Measurements from ENCODE around the gene GPHN.
"Not testable (repeated sequence)": the region's sequence is repeated elsewhere in the genome, so short reads cannot be mapped to it uniquely, and the experiment has no call there.

GPHN gene

DNA sequence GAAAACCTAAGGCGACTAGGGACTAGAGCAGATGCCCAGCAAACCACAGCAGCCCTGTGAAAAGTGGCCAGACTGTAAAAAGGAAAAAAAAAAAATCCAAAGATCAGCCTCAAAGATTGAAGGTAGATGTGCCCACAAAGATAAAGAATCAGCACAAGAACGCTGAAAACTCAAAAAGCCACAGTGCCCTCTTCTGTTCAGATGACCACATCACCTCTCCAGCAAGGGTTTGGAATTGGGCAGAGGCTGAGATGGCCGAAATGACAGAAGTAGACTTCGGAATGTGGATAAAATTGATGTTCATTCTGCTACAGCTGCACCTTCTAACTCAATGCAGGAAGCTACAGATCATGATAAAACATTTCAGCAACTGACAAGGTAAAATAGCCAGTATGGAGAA lies 154.4 kb downstream of the GPHN start:
- no peak for DNase-seq (ENCODE audit: low spot score)

DNA sequence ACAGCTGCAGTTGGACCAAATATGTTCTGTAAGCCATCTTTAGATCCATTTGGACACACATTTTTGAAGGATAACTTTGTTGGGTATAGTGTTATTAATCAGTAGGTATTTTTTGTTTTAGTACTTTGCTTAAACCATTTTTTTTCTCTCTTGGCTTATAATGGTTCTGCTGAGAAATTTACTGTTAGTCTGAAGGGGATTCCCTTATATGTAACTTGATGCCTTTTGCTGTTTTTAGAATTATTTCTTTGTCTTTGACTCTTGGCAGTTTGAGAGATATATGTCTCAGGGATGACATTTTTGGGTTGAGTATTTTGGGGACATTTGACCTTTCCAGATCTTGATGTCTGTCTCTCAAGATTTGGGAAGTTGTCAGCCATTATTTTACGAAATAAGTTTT lies 169.8 kb downstream of the GPHN start:
- DNase-seq (ENCODE audit: low spot score), result no peak

DNA sequence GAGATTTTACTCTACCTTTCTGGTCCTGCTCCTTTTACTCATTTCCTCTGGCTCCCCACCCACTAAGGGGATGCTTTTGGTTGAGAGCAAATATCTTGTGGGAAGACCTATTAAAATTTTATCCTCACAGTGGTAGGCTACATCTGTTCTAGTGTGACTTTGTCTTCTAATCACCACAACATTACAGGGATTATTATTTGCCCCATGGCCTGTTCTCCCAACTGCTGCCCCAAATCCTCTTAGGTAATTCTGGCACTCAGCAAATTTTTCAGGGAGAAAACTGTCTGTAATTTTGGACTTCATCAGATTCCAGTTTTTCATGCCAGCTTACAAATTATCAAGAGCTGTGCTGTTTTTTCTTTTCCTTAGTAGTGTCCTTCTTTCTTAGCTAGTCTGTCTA lies 172.3 kb downstream of the GPHN start:
- no peak for DNase-seq (ENCODE audit: low spot score)

DNA sequence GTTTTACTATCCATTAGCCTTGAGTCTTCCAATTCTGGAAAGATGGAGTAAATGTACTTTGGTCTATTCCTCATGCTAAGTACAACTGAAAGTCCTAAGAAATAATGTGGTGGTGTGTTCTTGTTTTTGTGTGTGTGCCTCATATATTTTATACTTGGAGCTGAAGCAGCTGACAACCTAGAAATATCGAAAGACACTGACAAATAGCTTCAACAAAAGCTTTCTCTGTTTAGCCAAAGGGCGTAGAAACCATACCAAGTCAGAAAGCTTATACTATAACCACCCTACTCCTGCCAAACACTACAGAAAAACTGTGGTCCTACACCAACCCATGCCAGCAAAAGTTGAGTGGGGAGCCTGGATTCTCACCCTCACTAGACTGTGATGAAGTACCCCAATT lies 188.4 kb downstream of the GPHN start:
- DNase-seq (ENCODE audit: low spot score), result no peak

DNA sequence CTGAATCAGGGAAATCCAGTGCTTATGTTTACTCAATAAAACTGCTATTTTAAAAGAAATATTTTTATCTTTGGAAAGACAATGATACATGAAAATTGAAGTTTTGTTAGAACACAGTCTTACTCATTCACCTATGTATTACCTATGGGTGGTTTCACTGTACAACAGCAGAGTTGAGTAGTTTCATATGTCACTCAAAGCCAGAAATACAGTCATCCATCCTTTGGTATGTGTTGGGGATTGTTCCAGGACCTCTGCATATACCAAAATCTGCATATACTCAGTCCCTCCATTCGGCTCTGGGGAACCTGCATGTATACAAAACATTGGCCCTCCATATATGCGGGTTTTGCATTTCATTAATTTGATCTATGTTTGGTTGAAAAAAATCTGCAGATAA lies 190.6 kb downstream of the GPHN start:
- DNase-seq (ENCODE audit: low spot score), result no peak

DNA sequence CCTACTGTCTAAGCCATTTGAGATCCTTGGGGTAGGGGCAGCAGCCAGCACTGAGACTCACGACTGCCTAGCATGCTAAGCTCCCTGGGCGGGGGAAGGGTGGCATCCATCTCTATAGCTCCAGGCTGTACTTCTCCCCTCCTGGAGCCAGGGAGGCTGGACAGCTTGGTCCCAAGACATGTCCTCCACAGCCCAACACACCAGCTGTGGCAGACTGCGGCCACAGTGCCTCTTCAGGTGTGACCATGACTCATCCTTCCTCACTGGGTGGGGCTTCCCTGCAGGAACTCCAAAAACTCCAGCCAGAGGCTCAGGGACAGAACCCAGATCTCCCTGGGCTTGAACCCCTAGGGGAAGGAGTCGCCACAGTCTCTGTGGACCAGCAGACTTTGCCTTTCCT lies 193.9 kb downstream of the GPHN start:
- DNase-seq (ENCODE audit: low spot score), result no peak

DNA sequence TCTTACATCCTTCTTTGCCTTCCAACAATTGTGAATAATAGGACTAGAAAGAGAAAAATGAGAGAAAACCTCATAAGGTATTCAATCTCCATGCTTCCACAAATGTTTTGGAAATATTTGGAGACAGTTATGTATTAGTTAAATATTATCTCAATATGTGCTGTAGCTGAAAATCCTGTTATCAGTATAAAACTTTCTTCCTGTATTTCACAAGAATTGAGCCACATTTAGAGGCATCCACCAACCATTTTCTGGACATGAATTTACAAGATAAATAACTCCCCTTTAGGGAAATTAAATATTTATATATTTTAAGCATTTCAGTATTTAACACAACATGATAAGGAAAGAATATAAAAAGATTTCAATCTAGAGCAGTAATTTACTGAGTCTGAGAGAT lies 200.3 kb downstream of the GPHN start:
- DNase-seq (ENCODE audit: low spot score), result no peak

DNA sequence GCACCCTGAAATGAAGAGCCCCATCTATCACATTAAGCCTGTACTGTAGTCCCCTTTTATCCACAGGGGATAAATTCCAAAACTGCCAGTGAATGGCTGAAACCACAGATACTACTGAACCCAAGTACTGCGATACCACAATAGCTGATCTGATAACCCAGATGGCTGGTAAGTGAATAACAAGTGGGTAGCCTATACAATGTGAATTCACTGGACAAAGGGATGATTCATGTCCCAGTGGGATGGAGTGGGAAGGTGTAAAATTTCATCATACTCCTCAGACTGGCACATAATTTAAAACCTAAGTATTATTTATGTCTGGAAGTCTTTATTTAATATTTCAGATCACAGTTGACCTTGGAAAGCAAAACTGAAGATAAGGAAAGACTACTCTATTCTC lies 201.3 kb downstream of the GPHN start:
- no peak for DNase-seq (ENCODE audit: low spot score)

DNA sequence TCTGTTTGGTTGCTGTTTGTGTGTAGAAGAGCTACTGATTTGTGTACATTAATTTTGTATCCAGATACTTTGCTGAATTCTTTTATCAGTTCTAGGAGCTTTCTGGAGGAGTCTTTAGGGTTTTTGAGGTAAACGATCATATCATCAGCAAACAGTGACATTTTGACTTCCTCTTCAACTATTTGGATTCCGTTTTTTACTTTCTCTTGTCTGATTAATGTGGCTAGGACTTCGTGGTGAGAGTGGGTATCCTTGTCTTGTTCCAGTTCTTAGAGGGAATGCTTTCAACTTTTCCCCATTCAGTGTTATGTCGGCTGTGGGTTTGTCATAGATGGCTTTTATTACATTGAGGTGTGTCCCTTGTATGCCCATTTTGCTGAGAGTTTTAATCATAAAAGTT lies 206.3 kb downstream of the GPHN start:
- not testable (repeated sequence) for DNase-seq (ENCODE audit: low spot score)

DNA sequence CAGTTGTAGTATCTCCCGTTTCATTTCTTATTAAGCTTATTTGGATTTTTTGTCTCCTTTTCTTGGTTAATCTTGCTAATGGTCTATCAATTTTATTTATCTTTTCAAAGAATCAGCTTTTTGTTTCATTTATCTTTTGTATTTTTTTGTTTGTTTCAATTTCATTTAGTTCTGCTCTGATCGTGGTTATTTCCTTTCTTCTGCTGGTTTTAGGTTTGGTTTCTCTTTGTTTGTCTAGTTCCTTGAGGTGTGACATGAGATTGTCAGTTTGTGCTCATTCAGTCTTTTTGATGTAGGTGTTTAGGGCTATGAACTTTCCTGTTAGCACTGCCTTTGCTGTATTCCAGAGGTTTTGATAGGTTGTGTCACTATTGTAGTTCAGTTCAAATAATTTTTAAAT lies 207.4 kb downstream of the GPHN start:
- not testable (repeated sequence) for DNase-seq (ENCODE audit: low spot score)

DNA sequence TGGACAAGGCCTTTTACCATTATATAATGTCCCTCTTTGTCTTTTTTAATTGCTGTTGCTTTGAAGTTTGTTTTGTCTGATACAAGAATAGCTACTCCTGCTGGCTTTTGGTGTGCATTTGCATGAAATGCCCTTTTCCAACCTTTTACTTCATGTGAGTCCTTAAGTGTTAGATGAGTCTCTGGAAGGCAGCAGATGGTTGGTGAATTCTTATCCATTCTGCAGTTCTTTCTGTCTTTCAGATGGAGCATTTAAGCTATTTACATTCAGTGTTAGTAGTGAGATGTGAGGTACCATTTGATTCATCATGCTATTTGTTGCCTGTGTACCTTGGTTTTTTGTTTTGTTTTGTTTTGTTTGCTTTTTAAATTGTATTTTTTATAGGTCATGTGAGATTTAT lies 208.3 kb downstream of the GPHN start:
- no peak for DNase-seq (ENCODE audit: low spot score)

DNA sequence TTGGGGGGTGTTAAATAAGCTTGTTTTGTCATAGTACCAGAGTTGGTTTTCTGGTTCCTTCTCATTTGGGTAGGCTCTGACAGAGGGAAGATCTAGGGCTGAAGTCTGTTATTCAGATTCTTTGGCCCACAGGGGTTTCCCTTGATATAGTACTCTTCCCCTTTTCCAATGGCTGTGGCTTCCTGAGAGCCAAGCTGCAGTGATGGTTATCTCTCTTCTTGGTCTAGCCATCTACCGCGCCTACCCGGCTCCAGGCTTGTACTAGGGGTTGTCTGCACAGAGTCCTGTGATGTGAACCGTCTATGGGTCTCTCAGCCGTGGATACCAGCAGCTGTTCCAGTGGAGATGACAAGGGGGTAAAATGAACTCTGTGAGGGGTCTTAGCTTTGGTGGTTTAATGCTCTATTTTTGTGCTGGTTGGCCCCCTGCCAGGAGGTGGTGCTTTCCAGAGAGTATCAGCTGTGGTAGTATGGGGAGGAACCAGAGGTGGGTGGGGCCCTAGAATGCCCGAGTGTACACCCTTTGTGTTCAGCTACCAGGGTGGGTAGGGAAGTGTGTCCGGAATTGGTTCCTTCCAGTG lies 209.7 kb downstream of the GPHN start:
- DNase-seq (ENCODE audit: low spot score), result no peak

DNA sequence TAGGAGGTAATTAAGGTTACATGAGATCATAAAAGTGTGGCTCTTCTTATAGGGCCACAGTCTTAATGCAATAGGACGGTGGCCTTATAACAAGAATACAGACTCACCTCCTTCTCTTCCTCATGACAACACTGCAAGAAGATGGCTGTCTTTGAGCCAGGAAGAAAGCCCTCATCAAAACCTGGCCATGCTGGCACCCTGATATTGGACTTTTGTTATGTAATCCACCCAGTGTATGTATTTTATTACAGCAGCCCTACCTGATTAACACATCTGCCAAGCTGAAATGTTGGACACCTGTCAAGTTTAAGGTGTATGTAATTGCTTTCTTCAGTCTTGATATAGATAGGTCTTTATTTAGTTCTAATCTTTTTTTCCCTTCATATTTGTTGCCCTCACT lies 217.0 kb downstream of the GPHN start:
- DNase-seq (ENCODE audit: low spot score), result no peak

DNA sequence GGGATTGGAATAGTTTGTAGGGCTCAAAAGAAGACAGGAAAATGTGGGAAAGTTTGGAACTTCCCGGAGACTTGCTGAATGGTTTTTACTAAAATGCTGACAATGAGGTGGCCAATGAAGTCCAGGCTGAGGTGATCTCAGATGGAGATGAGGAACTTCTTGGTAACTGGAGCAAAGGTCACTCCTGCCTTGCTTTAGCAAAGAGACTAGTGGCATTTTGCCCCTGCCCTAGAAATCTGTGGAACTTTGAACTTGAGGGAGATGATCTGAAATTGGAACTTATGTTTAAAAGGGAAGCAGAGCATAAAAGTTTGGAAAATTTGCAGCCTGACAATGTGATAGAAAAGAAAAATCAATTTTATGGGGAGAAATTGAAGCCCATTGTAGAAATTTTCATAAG lies 223.4 kb downstream of the GPHN start:
- not testable (repeated sequence) for DNase-seq (ENCODE audit: low spot score)

DNA sequence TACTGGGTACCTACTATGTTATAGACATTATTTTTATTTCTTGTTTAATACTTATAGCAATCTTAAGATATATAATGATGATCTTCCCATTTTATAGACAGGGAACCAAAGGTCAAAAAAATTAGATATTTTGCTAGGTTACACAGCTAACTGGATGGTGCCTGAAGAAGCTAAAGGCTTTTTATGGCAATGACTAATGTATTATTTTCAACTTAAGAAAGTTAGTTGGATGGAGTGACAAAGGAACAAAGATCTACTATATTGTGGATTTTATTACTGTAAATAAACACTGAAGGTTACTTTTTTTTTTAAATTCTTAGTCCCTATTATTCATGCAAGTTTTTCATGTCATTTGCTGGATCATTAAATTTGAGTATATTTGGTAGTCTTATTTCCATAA lies 227.9 kb downstream of the GPHN start:
- no peak for DNase-seq (ENCODE audit: low spot score)

DNA sequence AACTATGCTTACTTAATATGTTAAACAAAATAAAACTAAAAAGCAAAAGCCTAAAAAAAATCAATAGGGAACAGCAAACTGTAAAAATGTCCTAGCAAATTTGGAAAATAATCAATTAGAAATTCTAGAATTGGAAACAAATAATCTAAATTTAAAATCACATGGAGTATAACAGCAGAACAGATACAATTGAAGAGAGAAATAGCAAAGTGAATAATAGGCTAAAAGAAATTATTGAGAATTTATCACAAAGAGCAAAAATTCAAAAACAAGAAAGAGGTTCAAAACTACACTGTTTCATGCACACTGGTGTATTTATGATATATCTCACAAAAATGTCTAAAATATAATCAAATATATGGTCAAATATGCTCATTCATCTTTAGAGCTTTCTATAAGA lies 231.9 kb downstream of the GPHN start:
- DNase-seq (ENCODE audit: low spot score), result no peak

DNA sequence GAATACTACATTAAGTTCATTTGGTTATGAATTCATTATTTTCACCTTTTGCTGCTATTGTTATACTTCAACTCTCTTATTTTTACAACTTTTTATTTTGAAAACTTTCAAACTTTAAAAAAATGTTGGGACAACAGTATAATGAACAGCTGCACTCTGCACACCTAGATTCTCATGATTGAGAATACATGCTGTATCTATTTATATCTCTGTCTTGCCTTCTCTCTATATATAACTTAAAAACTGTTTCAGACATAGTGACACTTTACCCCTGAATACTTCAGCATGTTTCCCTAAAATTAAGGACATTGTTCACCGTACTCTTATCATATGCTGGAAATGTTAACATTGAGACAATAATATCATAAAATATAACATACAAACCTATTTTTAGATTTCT lies 237.1 kb downstream of the GPHN start:
- no peak for DNase-seq (ENCODE audit: low spot score)

DNA sequence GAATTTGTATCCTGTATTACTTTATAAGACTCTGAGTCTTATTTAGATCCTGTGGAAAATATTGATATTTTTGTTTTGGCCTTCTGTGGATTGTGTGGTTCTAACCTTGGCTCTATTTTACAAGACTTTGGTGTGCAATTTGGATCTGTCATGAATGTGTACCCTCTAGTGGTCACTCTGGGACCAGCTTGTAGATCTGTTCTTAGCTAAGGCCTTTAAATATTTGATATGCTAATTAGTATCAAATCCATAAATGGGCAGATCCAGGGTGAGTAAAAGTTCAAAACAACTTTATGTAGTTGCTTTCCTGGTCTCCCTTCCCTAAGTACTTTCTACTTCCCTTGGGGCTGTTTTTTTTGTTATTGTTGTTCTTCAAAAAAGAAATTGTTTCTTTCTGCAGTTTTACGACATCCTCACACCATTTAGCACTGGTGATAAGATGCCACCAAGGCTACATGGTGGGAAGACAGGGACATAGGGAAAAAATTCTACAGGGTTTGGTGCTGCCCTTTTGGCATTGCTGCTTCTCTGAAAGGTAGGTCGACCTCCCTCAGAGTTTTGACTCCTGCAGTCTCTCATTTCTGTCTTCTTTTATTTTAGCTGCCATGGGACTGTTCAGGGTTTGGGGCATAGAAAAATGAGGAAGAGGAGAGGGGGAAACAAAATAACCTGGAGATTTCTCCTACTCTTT lies 238.5 kb downstream of the GPHN start:
- DNase-seq (ENCODE audit: low spot score), result peak; percentile 28

DNA sequence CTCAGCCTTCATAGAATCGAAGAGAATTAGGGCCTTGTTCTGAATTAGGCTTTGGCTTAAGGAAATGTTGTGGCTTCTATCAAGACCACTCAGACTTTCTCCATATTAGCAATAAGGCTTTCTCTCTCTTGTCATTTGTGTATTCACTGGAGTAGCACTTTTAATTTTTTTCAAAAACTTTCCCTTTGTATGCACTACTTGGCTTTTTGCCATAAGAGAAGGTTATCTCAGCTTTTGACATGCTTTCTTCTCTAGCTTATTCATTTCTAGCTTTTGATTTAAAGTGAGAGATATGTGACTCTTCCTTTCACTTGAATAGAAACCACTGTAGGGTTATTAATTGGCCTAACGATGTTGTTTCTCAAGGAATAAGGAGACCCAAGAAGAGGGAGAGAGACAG lies 244.2 kb downstream of the GPHN start:
- no peak for DNase-seq (ENCODE audit: low spot score)

DNA sequence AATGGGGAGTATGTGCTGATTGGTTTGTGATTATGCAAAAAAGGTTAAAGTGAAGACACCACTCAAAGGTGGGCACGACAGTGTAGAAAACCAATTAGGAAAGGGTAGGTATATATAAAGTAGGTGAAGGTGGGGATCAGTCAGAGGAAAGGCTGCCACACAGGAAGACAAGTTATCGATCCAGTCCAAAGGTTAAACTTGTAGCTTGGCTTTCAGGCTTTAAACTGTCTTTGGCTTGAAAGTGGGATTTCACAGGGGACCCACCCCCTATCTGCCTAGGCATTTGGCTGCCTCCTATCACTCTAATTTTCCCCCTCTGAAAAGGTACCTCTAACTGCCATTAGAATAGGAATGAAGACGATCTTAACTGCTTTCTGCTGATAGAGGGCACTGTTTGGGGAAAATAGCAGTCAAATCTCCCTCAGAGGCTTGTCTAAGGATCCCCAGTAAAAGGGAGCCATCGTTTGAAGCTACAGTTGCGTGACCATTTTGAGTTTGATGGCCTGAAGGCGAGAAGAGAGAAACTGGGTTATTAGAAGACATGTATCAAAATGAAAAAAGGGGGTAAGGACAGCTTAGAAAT lies 250.2 kb downstream of the GPHN start:
- peak; percentile 23 for DNase-seq (ENCODE audit: low spot score)

DNA sequence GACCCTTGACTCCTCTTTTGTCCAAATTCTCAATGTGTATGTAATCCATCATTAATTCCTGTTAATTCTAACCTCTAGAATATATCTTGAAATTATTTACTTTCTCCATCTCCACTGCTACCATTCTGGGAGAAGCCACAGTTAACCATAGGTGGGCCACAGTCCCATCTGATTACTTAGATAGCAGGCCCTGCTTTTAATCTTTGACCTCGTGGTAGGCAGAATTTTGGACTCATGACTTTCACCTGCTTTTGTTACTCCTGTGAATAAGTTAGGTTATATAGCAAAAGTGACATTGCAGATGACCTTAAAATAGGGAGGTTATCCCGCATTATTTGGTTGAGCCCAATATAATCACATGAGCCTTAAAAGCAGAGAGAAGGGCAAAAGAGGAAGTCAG lies 264.2 kb downstream of the GPHN start:
- no peak for DNase-seq (ENCODE audit: low spot score)

DNA sequence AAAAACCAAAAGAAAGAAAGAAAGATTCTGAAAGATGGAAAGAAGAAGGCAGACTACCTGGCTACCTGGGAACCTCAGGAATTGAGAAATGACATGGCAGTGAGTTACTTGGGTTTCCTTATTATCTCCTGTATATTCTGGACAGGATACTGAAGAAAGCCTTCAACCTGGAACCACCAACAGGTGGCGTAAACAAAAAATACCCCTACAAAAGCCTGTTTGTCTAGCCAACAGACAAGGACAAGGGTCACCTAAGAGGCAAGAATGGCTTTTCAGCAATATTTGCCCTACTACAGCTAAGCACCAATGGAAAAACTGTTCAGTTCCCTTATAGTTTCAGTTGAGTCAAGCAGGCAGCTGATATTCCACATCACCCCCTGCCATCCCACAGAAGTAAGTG lies 274.9 kb downstream of the GPHN start:
- peak; percentile 9 for DNase-seq (ENCODE audit: low spot score)

DNA sequence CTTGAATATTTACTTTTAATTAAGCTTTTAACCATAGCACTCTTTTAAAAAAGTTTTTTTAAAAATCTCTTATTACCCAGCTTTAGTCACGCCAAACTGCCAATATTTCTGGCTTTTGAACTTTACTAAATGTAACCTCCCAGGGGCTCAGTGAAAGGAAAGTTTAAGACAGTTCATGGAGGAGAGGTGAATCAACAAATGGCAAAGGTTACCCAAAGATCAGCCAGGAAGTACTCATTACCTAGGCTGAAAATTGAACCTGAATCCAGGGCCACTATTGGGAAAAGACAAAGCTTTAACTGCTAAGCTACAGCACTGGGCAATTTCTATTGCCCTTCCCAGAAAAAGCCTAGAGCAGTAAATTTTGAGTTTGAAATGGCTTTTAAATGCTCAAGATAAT lies 282.2 kb downstream of the GPHN start:
- DNase-seq (ENCODE audit: low spot score), result no peak

DNA sequence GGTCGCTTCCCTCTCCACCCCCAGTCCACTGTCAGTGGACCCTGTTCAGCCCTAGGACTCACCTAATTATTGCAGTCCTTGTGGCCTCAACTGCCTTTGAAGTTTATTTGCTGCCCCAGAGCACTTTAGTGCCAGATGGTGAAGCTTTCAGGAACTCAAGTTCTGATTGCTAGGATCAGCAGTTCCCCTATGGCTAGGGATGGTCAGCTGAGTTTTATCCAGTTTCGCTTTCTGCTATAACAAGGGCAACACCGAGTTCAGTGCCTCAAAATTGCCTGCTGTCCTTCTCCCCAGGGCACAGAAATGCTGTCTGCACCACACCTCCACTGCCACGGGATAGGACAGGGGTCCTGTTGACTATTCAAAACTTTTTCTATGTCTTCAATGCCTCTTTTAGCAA lies 295.0 kb downstream of the GPHN start:
- no peak for DNase-seq (ENCODE audit: low spot score)
